ENCODE measurements around the gene SNX13.
"Not testable (repeated sequence)": the region's sequence is repeated elsewhere in the genome, so short reads cannot be mapped to it uniquely, and the experiment has no call there.

The SNX13 gene

GRCh38 chr7:17846935-17847334 lies 93.4 kb downstream of the SNX13 start:
- DNase-seq, result no peak

- DNase-seq, result no peak
These were observed 95.1 kb downstream of the SNX13 start for GRCh38 chr7:17845197-17845547.

GRCh38 chr7:17844514-17845196 lies 95.6 kb downstream of the SNX13 start:
- DNase-seq, result no peak

GRCh38 chr7:17844022-17844421 lies 96.3 kb downstream of the SNX13 start:
- DNase-seq, result no peak

- DNase-seq, result no peak
These were observed 97.3 kb downstream of the SNX13 start for GRCh38 chr7:17843041-17843440.

GRCh38 chr7:17832820-17833355 lies 107.4 kb downstream of the SNX13 start:
- DNase-seq, result no peak

GRCh38 chr7:17832242-17832641 lies 108.1 kb downstream of the SNX13 start:
- DNase-seq, result no peak

- DNase-seq, result no peak
These were observed 110.1 kb downstream of the SNX13 start for GRCh38 chr7:17830206-17830605.

GRCh38 chr7:17829001-17829400 lies 111.3 kb downstream of the SNX13 start:
- no peak for DNase-seq

GRCh38 chr7:17822547-17823173 lies 117.6 kb downstream of the SNX13 start:
- no peak for DNase-seq

GRCh38 chr7:17816903-17817302 lies 123.4 kb downstream of the SNX13 start:
- DNase-seq, result no peak

GRCh38 chr7:17815318-17815717 lies 125.0 kb downstream of the SNX13 start:
- DNase-seq, result no peak

- no peak for DNase-seq
These were observed 126.2 kb downstream of the SNX13 start for GRCh38 chr7:17814058-17814457.

- not testable (repeated sequence) for DNase-seq
These were observed 131.1 kb downstream of the SNX13 start for GRCh38 chr7:17809215-17809614.

GRCh38 chr7:17807242-17807641 lies 133.1 kb downstream of the SNX13 start:
- no peak for DNase-seq

GRCh38 chr7:17806631-17807030 lies 133.7 kb downstream of the SNX13 start:
- DNase-seq, result no peak

GRCh38 chr7:17802056-17802455 lies 138.2 kb downstream of the SNX13 start:
- DNase-seq, result no peak

GRCh38 chr7:17792075-17792936 lies 148.0 kb downstream of the SNX13 start:
- DNase-seq, result no peak

GRCh38 chr7:17787257-17787656 lies 153.0 kb downstream of the SNX13 start:
- no peak for DNase-seq

GRCh38 chr7:17786314-17786852 lies 153.9 kb downstream of the SNX13 start:
- DNase-seq, result no peak

- DNase-seq, result no peak
These were observed 158.1 kb downstream of the SNX13 start for GRCh38 chr7:17782216-17782549.

GRCh38 chr7:17781491-17782215 lies 158.6 kb downstream of the SNX13 start:
- no peak for DNase-seq

- no peak for DNase-seq
These were observed 160.9 kb downstream of the SNX13 start for GRCh38 chr7:17779381-17779780.

Measured in NCI-H1930 (cell line).